Gastrocnemius medialis (tissue), 4 donors: ENCODE data around the gene FBXL7. TPM values are rescaled to one million over a fixed set of nuclear protein-coding genes. Genes with fewer than 3 reads are reported as not detected.

ENCODE experiments used
- ATAC-seq, 2 donors: fragments of 150-250 bp; one replicate each; pipeline ENCODE4 v1.9.1; 2016
- DNase-seq, 2 donors: peaks; one replicate each; pipeline ENCODE4 v3.0.0-alpha.2; 2019
- H3K27ac ChIP-seq, 4 donors: fragments of 200-600 bp; sonication (generic); 1 replicate in 1 of 4; 2 replicates in 3 of 4; pipeline ENCODE4 v1.5.1; 2016 to 2018; ENCODE audit warnings: mild to moderate bottlenecking in 2 of 4, moderate library complexity in 1 of 4
- H3K27me3 ChIP-seq, 3 donors: fragments of 200-600 bp; sonication (generic) in 2 of 3; 1 replicate in 1 of 3; 2 replicates in 2 of 3; pipeline versions ENCODE4 v1.5.1 to v1.6.0; 2016 to 2019; ENCODE audit warnings: mild to moderate bottlenecking in 1 of 3, moderate library complexity in 1 of 3
- H3K36me3 ChIP-seq, 2 donors: fragments of 200-600 bp; sonication (generic) in 1 of 2; one replicate each; pipeline ENCODE4 v1.5.1; 2017 to 2018
- H3K4me1 ChIP-seq, 2 donors: fragments of 200-600 bp; sonication (generic) in 1 of 2; one replicate each; pipeline ENCODE4 v1.5.1; 2016 to 2017; ENCODE audit warnings: mild to moderate bottlenecking in 2 of 2
- H3K4me3 ChIP-seq, 4 donors: fragments of 200-600 bp; sonication (generic) in 3 of 4; 1 replicate in 1 of 4; 2 replicates in 3 of 4; pipeline ENCODE4 v1.5.1; 2016 to 2019; ENCODE audit warnings: mild to moderate bottlenecking in 2 of 4
- H3K9me3 ChIP-seq, 3 donors: fragments of 200-600 bp; sonication (generic) in 2 of 3; 1 replicate in 1 of 3; 2 replicates in 2 of 3; pipeline ENCODE4 v1.5.1; 2016 to 2019
- POLR2A ChIP-seq, 2 donors: fragments of 450-650 bp; IDR thresholded peaks; one replicate each; pipeline ENCODE4 v1.6.1; 2017; ENCODE audit warnings: antibody characterized with exemption in 2 of 2, mild to moderate bottlenecking in 2 of 2, moderate library complexity in 2 of 2
- in situ Hi-C, 4 donors: fragments of 200-750 bp; cut with MboI; loops; one replicate each; pipeline versions ENCODE4 v1.15.0 to v1.8.0; 2017; ENCODE audit warnings: low sequenced_read_pairs in 4 of 4
- intact Hi-C: fragments of 100-400 bp; cut with DNase I; formaldehyde crosslinking; loops from one replicate; pipeline ENCODE4 v1.15.1; 2023; ENCODE audit warnings: low total_unique reads
- total RNA-seq, 4 donors: library from RNA; depleted of rRNA; stranded (reverse); fragments of >200 nt; gene quantifications; one replicate each; pipeline versions ENCODE4 v1.1.0 to v1.2.3, GENCODE V29; 2016
- TF ChIP-seq, protein P1 (sequence below), 5 experiments: fragments of 450-650 bp in 3 of 5; fragments of 200-600 bp in 2 of 5; sonication (generic) in 2 of 5; IDR thresholded peaks in 4 of 5; conservative IDR thresholded peaks in 1 of 5; 1 replicate in 4 of 5; 2 replicates in 1 of 5; pipeline ENCODE4 v1.5.1; 2016 to 2019; ENCODE audit warnings: antibody characterized with exemption in 5 of 5, mild to moderate bottlenecking in 3 of 5, moderate library complexity in 3 of 5

FBXL7 gene
- total RNA-seq, 4 donors from 2014 or later, result 2.4 to 4.9 (median 3.1) TPM

DNA sequence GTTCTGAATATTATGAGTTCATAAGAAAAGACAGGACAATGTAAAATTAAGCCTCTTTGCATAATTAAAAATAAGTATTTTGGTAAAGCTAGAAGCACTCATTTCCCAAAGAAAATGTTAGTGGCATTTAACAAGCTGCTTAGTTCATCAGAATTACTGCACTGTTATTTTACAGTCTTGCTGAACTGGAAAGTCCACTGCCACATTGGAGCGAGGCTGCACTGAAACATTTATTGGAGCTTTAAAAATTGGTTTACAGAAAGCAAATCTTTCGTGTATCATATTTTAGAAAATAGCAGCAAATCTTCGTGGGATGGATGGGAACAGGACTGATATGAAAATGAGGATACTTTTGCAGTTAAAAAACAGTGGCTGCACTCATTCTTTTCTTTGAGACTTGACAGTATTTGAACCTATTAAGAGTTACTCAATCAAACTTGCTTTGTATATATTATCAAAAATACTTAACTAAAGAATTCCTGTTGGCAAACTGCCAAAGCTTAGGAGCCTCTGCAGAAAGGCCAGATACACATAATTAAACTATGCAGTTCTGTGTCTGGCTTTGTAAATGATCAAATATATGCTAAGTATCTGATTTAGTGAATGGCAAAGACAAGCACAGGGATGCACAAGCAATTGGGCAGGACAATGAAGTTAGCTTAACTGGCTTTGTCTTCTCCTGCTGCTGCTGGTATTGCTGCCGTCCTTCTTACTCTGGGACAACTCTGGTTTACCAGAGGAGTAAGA is 16.5 kb upstream of the FBXL7 start:
- no peaks in the 10 kb centered on the region for H3K9me3 ChIP-seq
- H3K4me3 ChIP-seq, result no peak overlapping the region
- intact Hi-C loops (no loop called here), in situ Hi-C loops (no loop called here)
- ATAC-seq (no peak), DNase-seq (no peak)
- no peak for TF ChIP-seq POLR2A (IDR thresholded peaks at IDR 0.05)
- TF ChIP-seq, protein P1, sequence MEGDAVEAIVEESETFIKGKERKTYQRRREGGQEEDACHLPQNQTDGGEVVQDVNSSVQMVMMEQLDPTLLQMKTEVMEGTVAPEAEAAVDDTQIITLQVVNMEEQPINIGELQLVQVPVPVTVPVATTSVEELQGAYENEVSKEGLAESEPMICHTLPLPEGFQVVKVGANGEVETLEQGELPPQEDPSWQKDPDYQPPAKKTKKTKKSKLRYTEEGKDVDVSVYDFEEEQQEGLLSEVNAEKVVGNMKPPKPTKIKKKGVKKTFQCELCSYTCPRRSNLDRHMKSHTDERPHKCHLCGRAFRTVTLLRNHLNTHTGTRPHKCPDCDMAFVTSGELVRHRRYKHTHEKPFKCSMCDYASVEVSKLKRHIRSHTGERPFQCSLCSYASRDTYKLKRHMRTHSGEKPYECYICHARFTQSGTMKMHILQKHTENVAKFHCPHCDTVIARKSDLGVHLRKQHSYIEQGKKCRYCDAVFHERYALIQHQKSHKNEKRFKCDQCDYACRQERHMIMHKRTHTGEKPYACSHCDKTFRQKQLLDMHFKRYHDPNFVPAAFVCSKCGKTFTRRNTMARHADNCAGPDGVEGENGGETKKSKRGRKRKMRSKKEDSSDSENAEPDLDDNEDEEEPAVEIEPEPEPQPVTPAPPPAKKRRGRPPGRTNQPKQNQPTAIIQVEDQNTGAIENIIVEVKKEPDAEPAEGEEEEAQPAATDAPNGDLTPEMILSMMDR (IDR thresholded peaks at IDR 0.05 in 4 of 5, conservative IDR thresholded peaks at IDR 0.05 in 1 of 5), result no peak
- H3K4me1 ChIP-seq, result no peaks in the 10 kb centered on the region
- H3K36me3 ChIP-seq, result no peaks in the 10 kb centered on the region
- no peaks in the 10 kb centered on the region for H3K27me3 ChIP-seq
- no peak overlapping the region for H3K27ac ChIP-seq

DNA sequence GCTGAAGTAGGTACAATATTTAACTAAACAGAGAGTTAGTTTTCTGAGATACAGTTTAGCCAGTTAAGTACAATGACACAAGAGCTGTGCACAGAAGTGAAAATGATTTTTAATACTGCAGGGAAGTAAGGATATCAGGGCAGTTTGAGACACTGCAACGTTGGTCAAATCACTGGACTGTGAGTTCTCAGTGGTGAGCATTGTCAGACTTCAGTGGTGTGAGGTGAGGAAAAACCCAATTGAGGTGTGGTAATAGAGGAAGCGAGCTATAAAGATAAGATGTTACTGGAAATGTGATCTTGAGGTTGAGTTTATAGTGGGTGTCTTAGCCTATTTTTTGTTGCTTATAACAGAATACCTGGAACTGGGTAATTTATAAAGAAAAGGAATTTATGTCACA is 12.8 kb upstream of the FBXL7 start:
- no peaks in the 10 kb centered on the region for H3K27me3 ChIP-seq
- no peak for ATAC-seq
- H3K27ac ChIP-seq, result no peak overlapping the region
- in situ Hi-C loops (no loop called here), intact Hi-C loops (no loop called here)
- DNase-seq, result no peak
- H3K36me3 ChIP-seq, result no peaks in the 10 kb centered on the region
- H3K9me3 ChIP-seq, result no peaks in the 10 kb centered on the region
- H3K4me1 ChIP-seq, result no peaks in the 10 kb centered on the region
- TF ChIP-seq POLR2A (IDR thresholded peaks at IDR 0.05), result no peak
- TF ChIP-seq, protein P1 (IDR thresholded peaks at IDR 0.05 in 4 of 5, conservative IDR thresholded peaks at IDR 0.05 in 1 of 5), result no peak
- H3K4me3 ChIP-seq, result no peak overlapping the region

DNA sequence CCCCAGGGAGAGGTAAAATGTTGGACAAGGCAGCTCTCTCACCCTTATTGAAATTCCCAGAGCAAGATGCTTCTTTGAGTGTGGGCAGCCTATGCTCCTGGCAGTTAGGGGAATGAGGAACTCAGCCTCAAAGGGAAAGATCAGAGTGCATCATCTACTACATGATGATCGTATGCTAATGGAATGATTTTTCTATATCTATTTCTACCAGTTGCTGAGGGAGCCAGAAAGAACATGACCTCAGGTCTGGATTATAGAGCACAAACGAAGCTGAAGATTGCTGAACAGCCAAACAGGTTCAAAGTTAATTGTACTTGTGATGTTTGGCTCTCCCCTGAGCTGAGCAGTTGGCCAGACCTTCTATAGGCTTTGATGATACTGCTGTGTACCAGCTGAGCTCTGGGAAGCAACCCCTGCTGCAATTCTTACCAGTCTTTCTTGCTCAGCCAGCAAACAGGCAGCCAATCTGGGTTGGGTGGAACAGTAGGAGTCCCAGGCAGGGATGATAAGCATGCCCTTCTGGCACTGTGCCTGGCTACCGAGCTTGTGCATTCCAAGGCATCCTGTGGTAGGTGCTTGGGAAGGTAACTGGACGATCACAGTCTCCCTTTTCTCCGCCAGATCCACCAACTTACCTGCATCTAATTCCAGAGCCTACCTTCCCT is 10.3 kb upstream of the FBXL7 start:
- in situ Hi-C loops (no loop called here), intact Hi-C loops (no loop called here)
- H3K27ac ChIP-seq, result no peak overlapping the region
- no peaks in the 10 kb centered on the region for H3K36me3 ChIP-seq
- ATAC-seq (no peak), DNase-seq (no peak)
- TF ChIP-seq POLR2A (IDR thresholded peaks at IDR 0.05), result no peak
- TF ChIP-seq, protein P1 (IDR thresholded peaks at IDR 0.05 in 4 of 5, conservative IDR thresholded peaks at IDR 0.05 in 1 of 5), result no peak
- no peaks in the 10 kb centered on the region for H3K27me3 ChIP-seq
- H3K4me1 ChIP-seq, result no peaks in the 10 kb centered on the region
- H3K9me3 ChIP-seq, result no peaks in the 10 kb centered on the region
- no peak overlapping the region for H3K4me3 ChIP-seq

DNA sequence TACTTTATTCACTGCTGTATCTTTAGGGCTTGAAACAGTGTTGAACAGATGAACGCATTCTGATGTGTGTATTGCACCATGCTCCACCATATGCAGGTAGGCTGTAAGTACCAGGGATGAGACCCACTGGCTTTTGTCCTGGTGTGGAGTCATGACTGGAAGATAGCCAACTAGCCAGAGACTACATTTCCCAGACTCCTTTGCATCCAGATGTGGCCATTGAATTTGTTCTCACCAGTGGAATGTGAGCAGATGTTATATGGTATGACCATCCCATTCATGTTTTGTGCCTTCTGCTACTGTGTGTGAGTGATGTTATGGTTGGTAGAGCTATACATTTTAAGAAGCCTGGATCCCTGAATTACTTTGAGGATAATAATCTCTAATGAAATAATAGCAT is 7.4 kb upstream of the FBXL7 start:
- H3K36me3 ChIP-seq, result no peaks in the 10 kb centered on the region
- no peaks in the 10 kb centered on the region for H3K4me1 ChIP-seq
- H3K9me3 ChIP-seq, result no peaks in the 10 kb centered on the region
- no peaks in the 10 kb centered on the region for H3K27me3 ChIP-seq
- DNase-seq (no peak), ATAC-seq (no peak)
- in situ Hi-C loops (no loop called here), intact Hi-C loops (no loop called here)
- no peak for TF ChIP-seq POLR2A (IDR thresholded peaks at IDR 0.05)
- TF ChIP-seq, protein P1 (IDR thresholded peaks at IDR 0.05 in 4 of 5, conservative IDR thresholded peaks at IDR 0.05 in 1 of 5), result no peak
- no peak overlapping the region for H3K27ac ChIP-seq
- H3K4me3 ChIP-seq, result no peak overlapping the region
